ENCODE results near the gene CD274.

The CD274 gene

DNA sequence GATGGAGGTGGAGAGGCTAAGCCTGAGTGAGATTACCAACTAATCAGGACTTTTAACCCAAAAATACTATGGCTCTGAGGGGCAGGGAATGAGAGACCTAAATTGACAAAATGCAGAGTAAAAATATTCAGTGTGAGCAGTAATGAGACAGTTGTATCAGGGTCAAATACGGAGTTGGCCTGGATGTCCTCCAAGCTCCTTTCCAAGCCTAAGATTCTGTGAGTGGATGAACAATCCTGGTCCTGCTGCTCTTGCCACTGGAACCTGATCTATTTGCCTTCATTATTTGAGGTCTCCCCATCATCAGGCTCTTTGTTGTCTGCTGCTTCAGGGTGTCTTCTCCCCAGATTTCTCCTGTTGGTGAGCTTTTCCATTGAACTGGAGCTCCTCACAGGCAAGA is 61.1 kb downstream of the CD274 start:
- TF ChIP-seq, protein P1, sequence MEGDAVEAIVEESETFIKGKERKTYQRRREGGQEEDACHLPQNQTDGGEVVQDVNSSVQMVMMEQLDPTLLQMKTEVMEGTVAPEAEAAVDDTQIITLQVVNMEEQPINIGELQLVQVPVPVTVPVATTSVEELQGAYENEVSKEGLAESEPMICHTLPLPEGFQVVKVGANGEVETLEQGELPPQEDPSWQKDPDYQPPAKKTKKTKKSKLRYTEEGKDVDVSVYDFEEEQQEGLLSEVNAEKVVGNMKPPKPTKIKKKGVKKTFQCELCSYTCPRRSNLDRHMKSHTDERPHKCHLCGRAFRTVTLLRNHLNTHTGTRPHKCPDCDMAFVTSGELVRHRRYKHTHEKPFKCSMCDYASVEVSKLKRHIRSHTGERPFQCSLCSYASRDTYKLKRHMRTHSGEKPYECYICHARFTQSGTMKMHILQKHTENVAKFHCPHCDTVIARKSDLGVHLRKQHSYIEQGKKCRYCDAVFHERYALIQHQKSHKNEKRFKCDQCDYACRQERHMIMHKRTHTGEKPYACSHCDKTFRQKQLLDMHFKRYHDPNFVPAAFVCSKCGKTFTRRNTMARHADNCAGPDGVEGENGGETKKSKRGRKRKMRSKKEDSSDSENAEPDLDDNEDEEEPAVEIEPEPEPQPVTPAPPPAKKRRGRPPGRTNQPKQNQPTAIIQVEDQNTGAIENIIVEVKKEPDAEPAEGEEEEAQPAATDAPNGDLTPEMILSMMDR (conservative IDR thresholded peaks at IDR 0.05; ENCODE audit: low read length): no peak
- TF ChIP-seq EZH2phosphoT487 (IDR thresholded peaks at IDR 0.05; ENCODE audit: borderline replicate concordance): no peak
- Histone ChIP-seq H3K79me2 (ENCODE audit: insufficient read depth, low read length) (no peaks in the 10 kb centered on the region), H4K20me1 (ENCODE audit: insufficient read depth, low read length, poor library complexity, severe bottlenecking) (no peaks in the 10 kb centered on the region), H3K9me2 (replicated peaks; ENCODE audit: low read depth, low read length) (no peaks in the 10 kb centered on the region), H3K4me3 (ENCODE audit: low read length, poor library complexity, severe bottlenecking) (no peak overlapping the region), H3K4me1 (ENCODE audit: insufficient read depth, low read length, poor library complexity, severe bottlenecking) (peaks cover 9% of the 10 kb centered on the region), H3K9ac (ENCODE audit: low read depth, low read length, poor library complexity, severe bottlenecking) (no peak overlapping the region), H3K36me3 (ENCODE audit: insufficient read depth, low read length) (no peaks in the 10 kb centered on the region), H3K27me3 (ENCODE audit: insufficient read depth, low read length, poor library complexity, severe bottlenecking) (no peaks in the 10 kb centered on the region), H3K9me3 (ENCODE audit: insufficient read depth, low read depth, low read length) (no peaks in the 10 kb centered on the region), H3F3A (ENCODE audit: low read depth) (no peaks in the 10 kb centered on the region), H2AFZ (ENCODE audit: low read length) (no peak overlapping the region), H3K4me2 (ENCODE audit: low read depth, low read length, poor library complexity, severe bottlenecking) (no peak overlapping the region)

DNA sequence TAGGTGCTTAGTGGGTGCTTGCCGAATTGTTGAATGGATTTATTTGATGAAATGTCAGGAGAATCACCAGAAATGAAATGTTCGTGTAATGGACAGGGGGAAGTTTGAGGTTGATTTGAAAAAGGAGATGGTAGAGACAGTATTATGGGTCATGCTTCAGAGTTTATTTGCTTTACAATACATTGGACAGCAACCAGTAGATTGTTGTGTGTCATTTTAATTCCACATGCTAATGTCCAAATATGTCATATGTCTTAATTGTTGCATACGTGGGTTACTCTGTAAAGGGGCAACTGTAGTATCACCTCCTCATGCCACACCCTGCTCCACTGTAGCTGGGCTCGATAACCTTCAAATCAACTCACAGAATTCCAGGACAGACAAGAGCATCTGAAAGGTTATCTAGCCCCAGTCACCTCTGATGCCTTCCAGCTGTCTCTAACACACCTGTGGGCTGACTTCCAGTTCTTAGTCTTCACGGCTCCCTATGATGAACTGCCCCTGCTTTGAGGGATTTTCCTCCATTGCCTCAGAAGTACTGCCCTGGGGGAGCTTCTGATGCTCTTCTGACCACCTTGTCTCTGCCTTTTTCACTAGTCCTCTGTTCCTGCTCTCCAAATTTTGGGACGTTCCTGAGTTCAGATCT is 61.7 kb downstream of the CD274 start:
- H2AFZ ChIP-seq (ENCODE audit: low read length): no peak overlapping the region
- no peaks in the 10 kb centered on the region for H3K9me2 ChIP-seq (replicated peaks; ENCODE audit: low read depth, low read length)
- TF ChIP-seq, protein P1 (conservative IDR thresholded peaks at IDR 0.05; ENCODE audit: low read length): no peak
- TF ChIP-seq EZH2phosphoT487 (IDR thresholded peaks at IDR 0.05; ENCODE audit: borderline replicate concordance): no peak
- H4K20me1 ChIP-seq (ENCODE audit: insufficient read depth, low read length, poor library complexity, severe bottlenecking): no peaks in the 10 kb centered on the region
- H3F3A ChIP-seq (ENCODE audit: low read depth): no peaks in the 10 kb centered on the region
- peaks cover 12% of the 10 kb centered on the region for H3K4me1 ChIP-seq (ENCODE audit: insufficient read depth, low read length, poor library complexity, severe bottlenecking)
- no peaks in the 10 kb centered on the region for H3K9me3 ChIP-seq (ENCODE audit: insufficient read depth, low read depth, low read length)
- H3K4me2 ChIP-seq (ENCODE audit: low read depth, low read length, poor library complexity, severe bottlenecking): no peak overlapping the region
- H3K36me3 ChIP-seq (ENCODE audit: insufficient read depth, low read length): no peaks in the 10 kb centered on the region
- no peaks in the 10 kb centered on the region for H3K27me3 ChIP-seq (ENCODE audit: insufficient read depth, low read length, poor library complexity, severe bottlenecking)
- no peaks in the 10 kb centered on the region for H3K79me2 ChIP-seq (ENCODE audit: insufficient read depth, low read length)
- no peak overlapping the region for H3K4me3 ChIP-seq (ENCODE audit: low read length, poor library complexity, severe bottlenecking)
- H3K9ac ChIP-seq (ENCODE audit: low read depth, low read length, poor library complexity, severe bottlenecking): no peak overlapping the region

- TF ChIP-seq, protein P1 (conservative IDR thresholded peaks at IDR 0.05; ENCODE audit: low read length): no peak
- TF ChIP-seq EZH2phosphoT487 (IDR thresholded peaks at IDR 0.05; ENCODE audit: borderline replicate concordance): no peak
- H4K20me1 ChIP-seq (ENCODE audit: insufficient read depth, low read length, poor library complexity, severe bottlenecking): no peaks in the 10 kb centered on the region
- H3K4me2 ChIP-seq (ENCODE audit: low read depth, low read length, poor library complexity, severe bottlenecking): no peak overlapping the region
- no peaks in the 10 kb centered on the region for H3K9me2 ChIP-seq (replicated peaks; ENCODE audit: low read depth, low read length)
- no peaks in the 10 kb centered on the region for H3K36me3 ChIP-seq (ENCODE audit: insufficient read depth, low read length)
- no peaks in the 10 kb centered on the region for H3F3A ChIP-seq (ENCODE audit: low read depth)
- peaks cover 20% of the 10 kb centered on the region for H3K4me1 ChIP-seq (ENCODE audit: insufficient read depth, low read length, poor library complexity, severe bottlenecking)
- no peak overlapping the region for H2AFZ ChIP-seq (ENCODE audit: low read length)
- H3K9ac ChIP-seq (ENCODE audit: low read depth, low read length, poor library complexity, severe bottlenecking): no peak overlapping the region
- H3K79me2 ChIP-seq (ENCODE audit: insufficient read depth, low read length): no peaks in the 10 kb centered on the region
- no peak overlapping the region for H3K4me3 ChIP-seq (ENCODE audit: low read length, poor library complexity, severe bottlenecking)
- H3K9me3 ChIP-seq (ENCODE audit: insufficient read depth, low read depth, low read length): no peaks in the 10 kb centered on the region
- H3K27me3 ChIP-seq (ENCODE audit: insufficient read depth, low read length, poor library complexity, severe bottlenecking): no peaks in the 10 kb centered on the region
Observed at GRCh38 chr9:5512658-5513452, 62.5 kb downstream of the CD274 start.
